HG03108 (cell line): ENCODE results near the gene RPS6KB2.
"Not testable (repeated sequence)": the region's sequence is repeated elsewhere in the genome, so short reads cannot be mapped to it uniquely, and the experiment has no call there.

Experiments
- ATAC-seq: cut with Tn5 transposase; IDR thresholded peaks from one replicate; pipeline ENCODE4 v1.9.1; 2021; ENCODE audit warnings: moderate library complexity; ENCODE audit not compliant: unreplicated experiment

RPS6KB2 gene

GRCh38 chr11:67465189-67465510 is 36.9 kb downstream of the RPS6KB2 start:
- ATAC-seq, result no peak

GRCh38 chr11:67465530-67465929 is 37.2 kb downstream of the RPS6KB2 start:
- not testable (repeated sequence) for ATAC-seq

- ATAC-seq, result no peak
These were observed 38.1 kb downstream of the RPS6KB2 start for GRCh38 chr11:67466367-67466766.

- ATAC-seq, result no peak
These were observed 38.9 kb downstream of the RPS6KB2 start for GRCh38 chr11:67466962-67467771.

GRCh38 chr11:67468056-67468455 is 39.8 kb downstream of the RPS6KB2 start:
- ATAC-seq, result no peak

GRCh38 chr11:67468456-67468758 is 40.1 kb downstream of the RPS6KB2 start:
- ATAC-seq, result no peak

GRCh38 chr11:67468759-67469507 is 40.6 kb downstream of the RPS6KB2 start, which contains the start of gene TMEM134:
TMEM134 (minus strand) TSS chr11:67469251; CDS start chr11:67469192, 59 bp downstream.
- ATAC-seq, result peak; percentile 60

GRCh38 chr11:67469508-67469811 is 41.2 kb downstream of the RPS6KB2 start:
- no peak for ATAC-seq

- ATAC-seq, result no peak
These were observed 42.2 kb downstream of the RPS6KB2 start for GRCh38 chr11:67470337-67471002.

- ATAC-seq, result no peak
These were observed 44.6 kb downstream of the RPS6KB2 start for GRCh38 chr11:67472882-67473281.

- not testable (repeated sequence) for ATAC-seq
These were observed 48.4 kb downstream of the RPS6KB2 start for GRCh38 chr11:67476692-67477091.

GRCh38 chr11:67477344-67478050 is 49.2 kb downstream of the RPS6KB2 start:
- not testable (repeated sequence) for ATAC-seq

- no peak for ATAC-seq
These were observed 54.1 kb downstream of the RPS6KB2 start for GRCh38 chr11:67482275-67482826.

GRCh38 chr11:67482827-67483798 is 54.8 kb downstream of the RPS6KB2 start, which contains the start of gene AIP:
AIP (plus strand) TSS chr11:67483026; CDS start chr11:67483159, 133 bp downstream.
- ATAC-seq, result peak; percentile 54

- ATAC-seq, result no peak
These were observed 55.8 kb downstream of the RPS6KB2 start for GRCh38 chr11:67483831-67484665.

GRCh38 chr11:67484847-67485311 is 56.6 kb downstream of the RPS6KB2 start:
- no peak for ATAC-seq
